ENCODE results near the gene CTNND2.
"Not testable (repeated sequence)": the region's sequence is repeated elsewhere in the genome, so short reads cannot be mapped to it uniquely, and the experiment has no call there.

Gene CTNND2

GRCh38 chr5:11152368-11152767 lies 751.9 kb downstream of the CTNND2 start:
- DNase-seq = no peak

GRCh38 chr5:11150976-11151375 lies 753.3 kb downstream of the CTNND2 start:
- no peak for DNase-seq

- DNase-seq = no peak
These were observed 755.3 kb downstream of the CTNND2 start for GRCh38 chr5:11148810-11149539.

GRCh38 chr5:11146171-11146570 lies 758.1 kb downstream of the CTNND2 start:
- DNase-seq = no peak

- DNase-seq = no peak
These were observed 760.6 kb downstream of the CTNND2 start for GRCh38 chr5:11143456-11144267.

GRCh38 chr5:11139217-11139865 lies 764.9 kb downstream of the CTNND2 start:
- no peak for DNase-seq

GRCh38 chr5:11130131-11130530 lies 774.1 kb downstream of the CTNND2 start:
- DNase-seq = no peak

- DNase-seq = no peak
These were observed 776.2 kb downstream of the CTNND2 start for GRCh38 chr5:11128021-11128420.

GRCh38 chr5:11126844-11127243 lies 777.4 kb downstream of the CTNND2 start:
- no peak for DNase-seq

GRCh38 chr5:11121885-11122284 lies 782.4 kb downstream of the CTNND2 start:
- no peak for DNase-seq

- DNase-seq = no peak
These were observed 794.1 kb downstream of the CTNND2 start for GRCh38 chr5:11110128-11110527.

- DNase-seq = no peak
These were observed 798.5 kb downstream of the CTNND2 start for GRCh38 chr5:11105696-11106095.

- no peak for DNase-seq
These were observed 799.6 kb downstream of the CTNND2 start for GRCh38 chr5:11104651-11105112.

- DNase-seq = no peak
These were observed 800.0 kb downstream of the CTNND2 start for GRCh38 chr5:11104210-11104609.

GRCh38 chr5:11084111-11084510 lies 820.1 kb downstream of the CTNND2 start:
- no peak for DNase-seq

- no peak for DNase-seq
These were observed 821.8 kb downstream of the CTNND2 start for GRCh38 chr5:11082404-11082945.

GRCh38 chr5:11076945-11077613 lies 827.2 kb downstream of the CTNND2 start:
- no peak for DNase-seq

- no peak for DNase-seq
These were observed 829.0 kb downstream of the CTNND2 start for GRCh38 chr5:11075035-11075805.

GRCh38 chr5:11072568-11072967 lies 831.7 kb downstream of the CTNND2 start:
- no peak for DNase-seq

- DNase-seq = no peak
These were observed 832.2 kb downstream of the CTNND2 start for GRCh38 chr5:11072076-11072475.

GRCh38 chr5:11069041-11069440 lies 835.2 kb downstream of the CTNND2 start:
- no peak for DNase-seq

- not testable (repeated sequence) for DNase-seq
These were observed 838.5 kb downstream of the CTNND2 start for GRCh38 chr5:11065723-11066122.

Data from activated T-cell treated with anti-CD3 and anti-CD28 coated beads, Interleukin-2, amount 50 U/mL, for 1 hour (primary cell).